ENCODE data around the gene TIMP2.

Gene TIMP2

GRCh38 chr17:78842881-78843565 is 82.2 kb downstream of the TIMP2 start:
- Histone ChIP-seq H3K27me3 (no peaks in the 10 kb centered on the region), H3K9me3 (no peaks in the 10 kb centered on the region), H3K36me3 (peaks cover 0 to under 1% (median 0%) of the 10 kb centered on the region in 3 donors), H3K4me1 (peaks cover 0 to 23% (median 19%) of the 10 kb centered on the region in 4 donors), H3K4me3 (no peak overlapping the region), H3K27ac (no peak overlapping the region)
- DNase-seq = no peak
- peak; percentile 22 to 27 for TF ChIP-seq CTCF (IDR thresholded peaks at IDR 0.05)
- intact Hi-C loops (cut with DNase I; ENCODE audit: low total_unique reads) = no loop called here

GRCh38 chr17:78840780-78841611 is 84.2 kb downstream of the TIMP2 start, which contains the start of gene USP36:
Gene USP36 (minus strand): TSS chr17:78840814. CDS start chr17:78836363, 4,451 bp downstream.
- peak within 1 kb of the TSS; percentile 78 to 92 for H3K4me3 ChIP-seq
- peak in 1 of 2 experiments; percentile 9 for TF ChIP-seq CTCF (IDR thresholded peaks at IDR 0.05)
- H3K27ac ChIP-seq = peak within 1 kb of the TSS; percentile 98 to 99
- no peaks in the 10 kb centered on the region for H3K27me3 ChIP-seq
- intact Hi-C loops (cut with DNase I; ENCODE audit: low total_unique reads) = no loop called here
- H3K36me3 ChIP-seq = peaks cover 18 to 21% (median 20%) of the 10 kb centered on the region in 3 donors
- peak; percentile 98 to 100 for DNase-seq
- no peaks in the 10 kb centered on the region for H3K9me3 ChIP-seq
- H3K4me1 ChIP-seq = peaks cover 0 to 29% (median 21%) of the 10 kb centered on the region in 4 donors

- peaks cover 0 to 29% (median 21%) of the 10 kb centered on the region in 4 donors for H3K4me1 ChIP-seq
- intact Hi-C loops (cut with DNase I; ENCODE audit: low total_unique reads) = no loop called here
- H3K36me3 ChIP-seq = peaks cover 22 to 26% (median 26%) of the 10 kb centered on the region in 3 donors
- TF ChIP-seq CTCF (IDR thresholded peaks at IDR 0.05) = no peak
- DNase-seq = no peak
- no peaks in the 10 kb centered on the region for H3K9me3 ChIP-seq
- H3K27me3 ChIP-seq = no peaks in the 10 kb centered on the region
- peak overlapping the region; percentile 78 to 92 for H3K4me3 ChIP-seq
- peak overlapping the region; percentile 98 to 99 for H3K27ac ChIP-seq
Measured at GRCh38 chr17:78840530-78840779, 84.7 kb downstream of the TIMP2 start.

- Histone ChIP-seq H3K27ac (peak overlapping the region; percentile 98 to 99), H3K9me3 (no peaks in the 10 kb centered on the region), H3K36me3 (peaks cover 27 to 32% (median 31%) of the 10 kb centered on the region in 3 donors), H3K27me3 (no peaks in the 10 kb centered on the region), H3K4me3 (peak overlapping the region; percentile 78 to 92), H3K4me1 (peaks cover 0 to 29% (median 21%) of the 10 kb centered on the region in 4 donors)
- intact Hi-C loops (cut with DNase I; ENCODE audit: low total_unique reads) = loop anchor here (2.0 kb wide), 1 partner anchor 57 kb away; the partner anchor contains the start of gene CYTH1
- DNase-seq = peak; percentile 34 to 75
- no peak for TF ChIP-seq CTCF (IDR thresholded peaks at IDR 0.05)
Measured at GRCh38 chr17:78839762-78840529, 85.2 kb downstream of the TIMP2 start.

- Histone ChIP-seq H3K36me3 (peaks cover 33 to 38% (median 36%) of the 10 kb centered on the region in 3 donors), H3K27me3 (no peaks in the 10 kb centered on the region), H3K9me3 (no peaks in the 10 kb centered on the region), H3K27ac (peak overlapping the region; percentile 98 to 99), H3K4me3 (peak overlapping the region; percentile 78 to 92), H3K4me1 (peaks cover 0 to 29% (median 21%) of the 10 kb centered on the region in 4 donors)
- DNase-seq = no peak
- no peak for TF ChIP-seq CTCF (IDR thresholded peaks at IDR 0.05)
- intact Hi-C loops (cut with DNase I; ENCODE audit: low total_unique reads) = loop anchor here (2.0 kb wide), 1 partner anchor 56 kb away; the partner anchor contains the start of gene CYTH1
Measured at GRCh38 chr17:78839235-78839761, 85.9 kb downstream of the TIMP2 start.
